ENCODE data around the gene PTPRR.

The PTPRR gene

GRCh38 chr12:70796989-70797388 lies 123.5 kb downstream of the PTPRR start:
- H3K27ac ChIP-seq = peak overlapping the region; percentile 66
- TF ChIP-seq, protein P1, sequence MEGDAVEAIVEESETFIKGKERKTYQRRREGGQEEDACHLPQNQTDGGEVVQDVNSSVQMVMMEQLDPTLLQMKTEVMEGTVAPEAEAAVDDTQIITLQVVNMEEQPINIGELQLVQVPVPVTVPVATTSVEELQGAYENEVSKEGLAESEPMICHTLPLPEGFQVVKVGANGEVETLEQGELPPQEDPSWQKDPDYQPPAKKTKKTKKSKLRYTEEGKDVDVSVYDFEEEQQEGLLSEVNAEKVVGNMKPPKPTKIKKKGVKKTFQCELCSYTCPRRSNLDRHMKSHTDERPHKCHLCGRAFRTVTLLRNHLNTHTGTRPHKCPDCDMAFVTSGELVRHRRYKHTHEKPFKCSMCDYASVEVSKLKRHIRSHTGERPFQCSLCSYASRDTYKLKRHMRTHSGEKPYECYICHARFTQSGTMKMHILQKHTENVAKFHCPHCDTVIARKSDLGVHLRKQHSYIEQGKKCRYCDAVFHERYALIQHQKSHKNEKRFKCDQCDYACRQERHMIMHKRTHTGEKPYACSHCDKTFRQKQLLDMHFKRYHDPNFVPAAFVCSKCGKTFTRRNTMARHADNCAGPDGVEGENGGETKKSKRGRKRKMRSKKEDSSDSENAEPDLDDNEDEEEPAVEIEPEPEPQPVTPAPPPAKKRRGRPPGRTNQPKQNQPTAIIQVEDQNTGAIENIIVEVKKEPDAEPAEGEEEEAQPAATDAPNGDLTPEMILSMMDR (conservative IDR thresholded peaks at IDR 0.05) = no peak

- peak overlapping the region; percentile 66 for H3K27ac ChIP-seq
- TF ChIP-seq, protein P1 (conservative IDR thresholded peaks at IDR 0.05) = no peak
Measured at GRCh38 chr12:70795608-70796007, 124.9 kb downstream of the PTPRR start.

GRCh38 chr12:70794131-70794530 lies 126.4 kb downstream of the PTPRR start:
- TF ChIP-seq, protein P1 (conservative IDR thresholded peaks at IDR 0.05) = no peak
- H3K27ac ChIP-seq = peak overlapping the region; percentile 66

GRCh38 chr12:70788774-70789173 lies 131.8 kb downstream of the PTPRR start:
- TF ChIP-seq, protein P1 (conservative IDR thresholded peaks at IDR 0.05) = no peak
- no peak overlapping the region for H3K27ac ChIP-seq

- no peak overlapping the region for H3K27ac ChIP-seq
- TF ChIP-seq, protein P1 (conservative IDR thresholded peaks at IDR 0.05) = no peak
Measured at GRCh38 chr12:70787612-70788011, 132.9 kb downstream of the PTPRR start.

DNA sequence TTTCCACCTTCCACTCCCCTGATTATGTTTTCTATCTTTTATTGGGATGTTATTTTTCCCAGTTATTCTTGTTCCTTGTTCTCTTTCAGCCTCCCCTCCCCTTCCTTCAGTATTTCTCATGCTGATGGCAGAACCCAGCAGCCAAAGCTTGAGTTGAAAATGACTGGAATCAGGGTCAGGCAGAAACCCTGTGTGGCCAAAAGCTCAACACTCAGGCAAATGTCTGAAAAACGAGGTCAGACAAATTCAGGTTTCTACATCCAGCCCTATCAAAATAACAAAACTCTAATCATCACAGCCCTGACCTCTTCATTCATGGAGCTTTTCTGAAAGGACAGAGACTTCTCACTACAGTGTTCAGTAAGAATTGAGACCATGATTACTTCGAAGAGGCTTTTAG lies 134.6 kb downstream of the PTPRR start:
- H3K27ac ChIP-seq = peak overlapping the region; percentile 14
- TF ChIP-seq, protein P1 (conservative IDR thresholded peaks at IDR 0.05) = no peak

GRCh38 chr12:70784042-70784668 lies 136.4 kb downstream of the PTPRR start:
- no peak overlapping the region for H3K27ac ChIP-seq
- TF ChIP-seq, protein P1 (conservative IDR thresholded peaks at IDR 0.05) = no peak
